ENCODE data around the gene MRM2.

Gene MRM2

GRCh38 chr7:2264158-2264557, 22.2 kb upstream of the MRM2 start:
- no peak for DNase-seq

- DNase-seq: no peak
These were observed 21.2 kb upstream of the MRM2 start for GRCh38 chr7:2263176-2263575.

GRCh38 chr7:2261611-2262010, 19.6 kb upstream of the MRM2 start:
- no peak for DNase-seq

GRCh38 chr7:2260820-2261219, 18.8 kb upstream of the MRM2 start:
- DNase-seq: no peak

GRCh38 chr7:2259480-2259879, 17.5 kb upstream of the MRM2 start:
- DNase-seq: no peak

GRCh38 chr7:2258661-2259365, 16.8 kb upstream of the MRM2 start:
- DNase-seq: no peak

- DNase-seq: no peak
These were observed 15.6 kb upstream of the MRM2 start for GRCh38 chr7:2257651-2258050.

- no peak for DNase-seq
These were observed 15.1 kb upstream of the MRM2 start for GRCh38 chr7:2257046-2257551.

- DNase-seq: no peak
These were observed 14.5 kb upstream of the MRM2 start for GRCh38 chr7:2256306-2257045.

- no peak for DNase-seq
These were observed 13.4 kb upstream of the MRM2 start for GRCh38 chr7:2255145-2256139.

- no peak for DNase-seq
These were observed 12.6 kb upstream of the MRM2 start for GRCh38 chr7:2254429-2255144.

GRCh38 chr7:2253525-2254244, 11.7 kb upstream of the MRM2 start:
- DNase-seq: no peak

GRCh38 chr7:2253021-2253420, 11.0 kb upstream of the MRM2 start:
- DNase-seq: no peak

- DNase-seq: no peak
These were observed 10.1 kb upstream of the MRM2 start for GRCh38 chr7:2251841-2252771.

- DNase-seq: no peak
These were observed 9.4 kb upstream of the MRM2 start for GRCh38 chr7:2251381-2251780.

GRCh38 chr7:2249744-2250323, 7.8 kb upstream of the MRM2 start:
- no peak for DNase-seq

GRCh38 chr7:2248984-2249694, 7.1 kb upstream of the MRM2 start:
- no peak for DNase-seq

GRCh38 chr7:2247141-2247995, 5.4 kb upstream of the MRM2 start:
- DNase-seq: no peak
